Suppressor macrophage treated with lipopolysaccharide for 1 hour (primary cell): ENCODE data around the gene PRDX2.

Experiments used
- DNase-seq, 3 donors: peaks; one replicate each; pipeline ENCODE4 v3.0.0-alpha.2; 2020 to 2022

The PRDX2 gene

DNA sequence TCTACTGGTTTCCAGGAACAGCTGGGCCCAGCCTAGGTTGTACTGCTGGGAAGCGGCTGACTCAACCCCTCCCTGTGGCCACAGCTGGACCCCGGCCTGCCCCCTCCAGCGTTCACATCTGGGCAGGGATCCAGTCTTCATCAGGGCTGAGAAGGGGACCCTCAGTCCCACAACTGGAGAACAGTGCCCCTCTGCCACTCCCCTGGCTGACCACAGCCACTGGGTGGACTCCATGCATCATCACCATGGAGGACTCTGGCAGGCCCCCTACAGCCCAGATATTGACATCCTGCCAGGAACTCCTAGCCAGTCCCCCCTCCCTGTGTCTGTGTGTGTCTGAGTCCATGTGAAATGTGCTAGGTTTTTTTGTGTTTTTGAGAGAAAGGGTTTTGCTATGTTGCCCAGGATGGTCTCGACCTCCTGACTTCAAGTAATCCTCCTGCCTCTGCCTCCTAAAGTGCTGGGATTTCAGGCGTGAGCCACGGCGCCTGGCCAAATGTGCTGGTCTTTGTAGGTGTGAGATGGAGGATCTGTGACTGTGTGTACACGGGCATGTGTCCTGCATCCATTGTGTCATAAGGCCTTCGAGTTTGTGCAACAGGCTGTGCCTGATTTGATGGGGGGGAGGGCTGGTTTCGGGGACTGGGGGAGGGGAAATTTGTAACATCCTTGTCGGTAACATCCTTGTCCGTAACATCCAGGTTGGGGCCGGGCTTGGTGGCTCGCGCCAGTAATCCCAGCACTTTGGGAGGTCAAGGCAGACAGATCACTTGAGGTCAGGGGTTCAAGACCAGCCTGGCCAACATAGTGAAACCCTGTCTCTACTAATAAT, 22.2 kb downstream of the PRDX2 start:
- peak in 2 of 3 donors; percentile 39 to 49 for DNase-seq

DNA sequence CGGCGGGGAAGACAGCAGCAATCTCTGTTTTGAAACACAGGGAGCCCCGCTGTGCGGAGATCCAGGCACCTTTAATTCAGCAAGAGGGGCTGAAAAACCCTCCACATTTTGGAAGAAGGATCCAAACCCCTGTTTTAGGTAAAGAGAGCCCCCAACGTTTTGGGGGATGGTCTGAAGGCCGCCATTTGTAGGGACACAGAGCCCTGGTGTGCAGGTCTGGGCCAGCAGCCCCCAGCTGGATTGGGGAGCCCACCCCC, 22.8 kb downstream of the PRDX2 start:
- no peak for DNase-seq

DNA sequence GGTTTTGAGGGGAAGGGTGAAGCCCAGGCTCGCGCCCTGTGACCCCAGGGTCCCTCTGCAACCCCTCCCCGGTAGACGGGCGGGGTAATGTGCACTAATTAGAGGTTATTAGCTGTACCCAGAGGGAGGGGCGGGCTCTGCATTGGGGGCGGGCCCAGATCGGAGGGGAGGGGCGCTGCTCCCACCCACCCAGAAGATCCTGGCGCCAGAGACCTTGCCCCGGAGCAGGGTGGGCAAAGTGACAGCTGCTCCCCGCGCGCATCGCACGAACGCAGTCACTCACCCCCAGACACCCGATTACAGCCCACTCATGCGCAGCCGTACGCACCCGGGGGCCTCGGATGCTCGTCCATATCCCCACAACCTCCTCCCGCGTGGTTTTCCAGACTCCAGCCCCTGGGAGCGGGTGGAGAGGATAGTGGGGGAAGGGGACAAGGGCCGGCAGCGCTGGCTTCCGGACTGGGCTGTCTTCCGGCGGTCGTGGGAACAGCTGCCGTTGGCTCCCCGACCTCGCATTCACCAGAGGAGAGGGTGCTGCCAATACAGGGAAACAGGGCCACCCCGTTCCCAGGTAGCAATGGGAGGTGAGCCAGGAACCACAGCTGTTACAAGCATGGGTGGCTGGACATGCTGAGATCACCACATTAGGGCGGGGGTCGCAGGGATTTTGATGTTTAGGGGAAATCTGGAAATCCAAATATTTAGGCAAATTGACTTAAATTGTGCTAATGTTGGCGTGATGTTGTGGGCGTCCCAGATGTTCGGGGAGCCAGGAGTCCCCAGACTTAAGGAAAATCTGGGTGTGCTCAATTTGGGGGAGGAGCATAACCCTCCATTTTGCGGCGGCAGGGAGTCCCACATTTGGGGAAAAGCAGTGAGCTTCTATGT, 23.3 kb downstream of the PRDX2 start:
- peak; percentile 51 to 67 (median 61) for DNase-seq

DNA sequence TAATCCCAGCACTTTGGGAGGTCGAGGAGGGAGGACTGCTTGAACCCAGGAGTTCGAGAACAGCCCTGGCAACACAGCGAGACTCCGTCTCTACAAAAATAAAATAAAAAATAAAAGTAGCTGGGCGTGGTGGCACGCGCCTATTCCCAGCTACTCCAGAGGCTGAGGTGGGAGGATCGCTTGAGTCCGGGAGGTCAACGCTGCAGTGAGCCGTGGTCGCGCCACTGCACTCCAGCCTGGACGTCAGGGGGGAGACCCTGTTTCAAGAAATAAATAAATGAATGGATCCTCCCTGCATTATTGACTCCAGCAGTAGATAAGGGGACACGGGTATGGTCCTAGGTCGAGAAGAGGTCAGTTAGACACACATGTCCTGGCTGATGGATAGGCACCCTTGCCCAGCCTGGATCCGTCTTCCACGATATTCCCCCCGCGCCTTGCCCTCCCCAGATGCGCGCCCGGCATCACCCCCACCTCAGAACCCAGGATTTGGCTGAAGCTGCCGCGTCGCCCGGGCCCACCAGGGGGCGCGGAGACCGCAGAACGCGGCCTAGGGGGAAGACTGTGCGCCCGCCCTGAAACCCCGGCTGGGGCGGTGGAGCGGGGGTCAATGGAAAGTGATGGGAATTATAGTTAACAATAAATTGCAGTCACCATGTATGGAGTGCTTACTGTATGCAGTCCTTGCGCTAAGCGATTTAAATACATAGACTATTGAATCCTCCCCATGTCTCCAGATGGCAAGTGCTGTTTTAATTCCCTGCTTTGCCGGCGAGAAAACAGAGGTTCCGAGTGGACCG, 24.2 kb downstream of the PRDX2 start:
- peak; percentile 81 to 95 (median 88) for DNase-seq

DNA sequence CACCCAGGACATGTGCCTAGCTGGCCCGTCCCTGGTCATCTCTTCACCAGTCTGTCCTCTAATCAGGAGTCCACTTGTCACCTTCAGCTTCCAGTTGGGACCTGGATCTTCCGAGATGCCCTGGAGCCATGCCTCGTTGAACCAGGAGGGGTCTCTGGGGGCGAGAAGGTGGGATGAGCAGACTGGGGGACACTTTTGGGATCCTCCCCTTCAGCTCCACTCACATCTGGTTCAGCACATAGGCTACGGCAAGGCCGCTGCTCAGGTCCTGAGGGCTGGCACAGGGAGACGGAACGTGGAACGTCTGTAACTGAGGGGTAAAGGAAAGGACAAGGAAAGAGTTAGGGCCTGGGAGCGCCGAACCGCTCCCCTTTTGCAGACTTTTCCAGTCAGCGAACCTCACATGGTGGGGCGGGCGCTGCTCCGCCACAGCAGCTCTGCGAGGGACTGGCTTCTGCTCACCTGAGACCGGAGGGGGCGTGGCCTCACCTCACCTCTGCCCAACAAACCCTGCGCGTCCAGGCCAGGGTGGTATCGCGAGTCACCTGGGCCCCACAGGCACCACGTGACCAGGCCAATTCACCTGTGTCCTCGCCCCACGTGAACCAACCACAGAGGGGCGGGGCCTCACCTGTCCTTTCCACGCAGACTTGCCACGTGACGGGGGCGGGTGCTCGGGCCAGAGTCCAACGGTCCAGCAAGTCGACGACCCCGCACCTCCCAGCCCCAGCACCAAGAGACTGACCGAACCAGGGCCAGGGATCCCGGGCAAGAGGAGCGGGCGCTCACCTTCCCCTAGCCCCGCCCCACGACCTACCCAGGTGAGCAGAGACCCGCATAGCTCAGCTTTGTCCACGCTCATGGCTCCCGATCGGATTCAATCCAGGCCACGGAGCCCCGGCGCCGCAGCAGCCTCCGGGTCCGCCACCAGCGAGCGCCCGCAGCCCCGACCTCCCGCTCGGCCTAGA, 26.7 kb downstream of the PRDX2 start, which contains the start of gene HOOK2:
Gene HOOK2 (minus strand): TSS at position 965 of the 968 bp plus-strand sequence. CDS start 103 bp downstream, at position 862.
- no peak for DNase-seq

DNA sequence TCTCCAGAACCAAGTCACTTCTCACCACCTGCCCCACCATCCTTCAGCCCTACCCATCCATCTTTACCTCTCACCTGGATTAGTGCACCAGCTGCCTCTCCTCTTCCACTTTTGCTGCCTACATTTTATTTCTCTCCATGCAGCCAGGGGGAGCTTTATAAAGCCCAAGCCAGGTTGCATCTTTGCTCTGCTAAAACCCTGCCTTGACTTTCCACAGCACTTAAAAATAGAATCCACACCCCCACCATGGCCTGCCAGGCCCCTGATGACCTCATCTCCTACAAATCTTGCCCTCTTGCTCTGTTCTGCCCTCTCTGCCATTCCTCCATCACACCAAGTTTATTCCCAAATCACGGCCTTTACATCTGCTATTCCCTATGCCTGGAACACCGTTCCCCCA, 28.0 kb downstream of the PRDX2 start:
- DNase-seq = peak; percentile 28 to 54 (median 44)

- no peak for DNase-seq
Measured at GRCh38 chr19:12772323-12772722, 29.3 kb downstream of the PRDX2 start.

GRCh38 chr19:12770922-12771321, 30.7 kb downstream of the PRDX2 start:
- DNase-seq = no peak

GRCh38 chr19:12769689-12770088, 31.9 kb downstream of the PRDX2 start:
- peak in 1 of 3 donors; percentile 12 for DNase-seq

DNA sequence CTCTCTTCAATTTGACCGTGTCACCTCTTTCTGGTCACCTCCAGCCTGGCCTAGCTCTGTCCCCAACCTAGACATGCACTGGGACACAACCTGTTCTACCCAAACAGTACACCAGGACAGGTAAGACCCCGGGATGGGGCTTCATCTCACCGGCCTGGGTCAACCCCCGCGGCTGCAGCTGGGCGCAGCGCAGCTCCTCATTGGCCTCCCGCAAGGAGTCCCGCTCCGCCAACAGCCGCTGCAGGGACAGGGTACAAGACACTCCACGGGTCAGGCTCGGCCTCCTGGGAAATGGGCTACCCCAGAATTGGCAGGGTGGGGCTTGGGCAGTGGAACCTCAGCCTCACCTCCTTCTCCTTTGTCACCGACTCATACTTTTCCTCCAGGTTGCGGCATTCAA, 33.9 kb downstream of the PRDX2 start:
- no peak for DNase-seq

- DNase-seq = no peak
Measured at GRCh38 chr19:12767150-12767549, 34.5 kb downstream of the PRDX2 start.

GRCh38 chr19:12766051-12766521, 35.5 kb downstream of the PRDX2 start:
- DNase-seq = peak; percentile 72 to 93 (median 88)

DNA sequence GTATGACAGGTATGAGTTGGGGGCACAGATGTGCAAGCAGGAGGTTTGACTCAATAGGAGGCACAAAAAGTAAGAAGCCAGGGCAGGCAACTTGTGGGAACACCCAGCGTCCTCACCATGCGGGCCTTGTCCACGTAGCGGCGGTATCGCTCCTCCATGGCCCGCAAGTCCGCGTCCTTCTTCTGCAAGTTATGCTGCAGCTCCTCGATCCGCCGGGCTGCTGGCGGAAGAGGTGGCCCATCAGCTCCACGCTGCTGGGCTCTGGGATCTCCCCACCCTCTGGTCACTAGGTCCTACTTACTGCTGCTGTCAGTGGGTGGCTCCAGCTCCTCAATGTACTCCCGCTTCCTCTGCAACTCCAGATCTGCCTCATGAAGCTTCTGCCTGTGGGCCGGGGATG, 36.9 kb downstream of the PRDX2 start:
- DNase-seq = no peak

- DNase-seq = no peak
Measured at GRCh38 chr19:12763100-12763499, 38.5 kb downstream of the PRDX2 start.

GRCh38 chr19:12759686-12760085, 41.9 kb downstream of the PRDX2 start:
- no peak for DNase-seq

- peak; percentile 84 to 91 (median 86) for DNase-seq
Measured at GRCh38 chr19:12757544-12758274, 43.9 kb downstream of the PRDX2 start.

GRCh38 chr19:12756150-12756883, 45.3 kb downstream of the PRDX2 start:
- no peak for DNase-seq

DNA sequence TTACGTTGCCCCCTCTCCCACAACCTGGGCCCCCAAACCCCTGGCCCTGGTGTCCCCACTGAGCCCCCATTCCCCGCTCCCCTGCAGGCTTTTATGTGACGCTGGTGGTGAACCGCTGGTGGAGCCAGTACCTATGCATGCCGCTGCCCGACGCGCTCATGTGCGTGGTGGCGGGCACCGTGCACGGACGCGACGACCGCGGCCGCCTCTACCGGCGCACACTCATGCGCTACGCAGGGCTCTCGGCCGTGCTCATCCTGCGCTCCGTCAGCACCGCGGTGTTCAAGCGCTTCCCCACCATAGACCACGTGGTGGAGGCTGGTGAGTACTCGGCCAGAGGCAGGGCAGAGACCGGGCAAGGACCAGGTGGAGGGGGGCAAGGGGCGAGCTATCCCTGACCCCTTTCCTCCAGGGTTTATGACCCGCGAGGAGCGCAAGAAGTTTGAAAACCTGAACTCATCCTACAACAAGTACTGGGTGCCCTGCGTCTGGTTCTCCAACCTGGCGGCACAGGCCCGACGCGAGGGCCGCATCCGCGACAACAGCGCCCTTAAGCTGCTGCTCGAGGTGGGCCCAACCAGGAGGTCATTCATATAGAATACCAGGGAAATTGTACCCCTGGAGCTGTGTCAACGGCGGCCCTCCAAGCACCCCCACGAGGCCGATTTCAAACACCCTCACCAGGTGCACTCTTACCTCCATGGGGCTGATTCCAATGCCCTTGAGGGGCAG, 47.0 kb downstream of the PRDX2 start:
- no peak for DNase-seq

GRCh38 chr19:12752056-12752781, 49.4 kb downstream of the PRDX2 start:
- no peak for DNase-seq
